Cardiac muscle cell (in vitro differentiated cells and primary cell): ENCODE measurements around the gene NLRC5. TPM values are rescaled to one million over a fixed set of nuclear protein-coding genes. Genes with fewer than 3 reads are reported as not detected.

ENCODE experiments used
- DNase-seq, 2 donors: peaks; one replicate each; pipeline versions ENCODE4 v3.0.0 to v3.0.0-alpha.2; 2010 to 2017; ENCODE audit warnings: low read depth in 1 of 2, low spot score in 1 of 2
- H3K27ac ChIP-seq: fragments of 200-600 bp; sonication (generic); 2 replicates; pipeline ENCODE4 v1.5.1; 2016
- H3K27me3 ChIP-seq: fragments of 200-600 bp; sonication (generic); 2 replicates; pipeline ENCODE4 v1.6.0; 2016; ENCODE audit warnings: control low read depth
- H3K36me3 ChIP-seq: fragments of 200-600 bp; sonication (generic); 2 replicates; pipeline ENCODE4 v1.5.1; 2016; ENCODE audit warnings: control low read depth
- H3K4me1 ChIP-seq: fragments of 200-600 bp; sonication (generic); 2 replicates; pipeline ENCODE4 v1.8.1; 2017; ENCODE audit warnings: low read depth, mild to moderate bottlenecking, mixed run types
- H3K4me3 ChIP-seq: fragments of 200-600 bp; sonication (generic); 2 replicates; pipeline ENCODE4 v1.5.1; 2016; ENCODE audit warnings: mild to moderate bottlenecking
- H3K9me3 ChIP-seq: fragments of 200-600 bp; sonication (generic); 2 replicates; pipeline ENCODE4 v1.5.1; 2017; ENCODE audit warnings: low read depth, mild to moderate bottlenecking, control low read depth
- polyA plus RNA-seq: library from polyadenylated mRNA; unstranded; fragments of >200 nt; fragmentation: Nextera tagmentation; extraction: Ambion mirVana; gene quantifications from 2 replicates; pipeline ENCODE4 v1.2.1, GENCODE V29; 2016
- total RNA-seq: library from RNA; depleted of rRNA; stranded (reverse); fragments of >200 nt; gene quantifications from 2 replicates; pipeline ENCODE4 v1.2.3, GENCODE V29; 2016
- TF ChIP-seq, protein P1 (sequence below): IDR thresholded peaks from 2 replicates; pipeline ENCODE4 v1.5.1; 2012; ENCODE audit warnings: low read depth, mild to moderate bottlenecking, low read length

The NLRC5 gene
- total and polyA plus RNA-seq, 2 experiments from 2014 or later: not detected

DNA sequence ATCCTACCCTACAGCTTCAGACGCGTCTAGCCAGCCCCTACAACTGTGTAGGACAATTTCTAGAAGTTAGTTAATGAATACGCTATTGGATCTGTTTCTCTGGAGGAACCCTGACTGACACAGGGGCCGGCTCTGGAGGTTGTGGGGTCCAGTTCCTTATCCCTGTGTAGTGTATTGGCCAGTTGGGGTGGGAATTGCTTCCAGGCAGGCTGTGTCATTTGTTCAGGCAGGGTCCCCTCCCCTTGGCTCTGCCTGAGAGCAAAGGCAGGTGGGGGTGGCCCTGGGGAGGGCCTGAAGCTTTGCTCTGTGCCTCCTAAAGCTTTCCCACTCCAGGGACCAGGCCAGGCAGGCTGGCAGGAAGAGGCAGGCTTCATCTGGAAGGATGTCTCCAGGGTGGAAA, 39.3 kb upstream of the NLRC5 start:
- TF ChIP-seq, protein P1, sequence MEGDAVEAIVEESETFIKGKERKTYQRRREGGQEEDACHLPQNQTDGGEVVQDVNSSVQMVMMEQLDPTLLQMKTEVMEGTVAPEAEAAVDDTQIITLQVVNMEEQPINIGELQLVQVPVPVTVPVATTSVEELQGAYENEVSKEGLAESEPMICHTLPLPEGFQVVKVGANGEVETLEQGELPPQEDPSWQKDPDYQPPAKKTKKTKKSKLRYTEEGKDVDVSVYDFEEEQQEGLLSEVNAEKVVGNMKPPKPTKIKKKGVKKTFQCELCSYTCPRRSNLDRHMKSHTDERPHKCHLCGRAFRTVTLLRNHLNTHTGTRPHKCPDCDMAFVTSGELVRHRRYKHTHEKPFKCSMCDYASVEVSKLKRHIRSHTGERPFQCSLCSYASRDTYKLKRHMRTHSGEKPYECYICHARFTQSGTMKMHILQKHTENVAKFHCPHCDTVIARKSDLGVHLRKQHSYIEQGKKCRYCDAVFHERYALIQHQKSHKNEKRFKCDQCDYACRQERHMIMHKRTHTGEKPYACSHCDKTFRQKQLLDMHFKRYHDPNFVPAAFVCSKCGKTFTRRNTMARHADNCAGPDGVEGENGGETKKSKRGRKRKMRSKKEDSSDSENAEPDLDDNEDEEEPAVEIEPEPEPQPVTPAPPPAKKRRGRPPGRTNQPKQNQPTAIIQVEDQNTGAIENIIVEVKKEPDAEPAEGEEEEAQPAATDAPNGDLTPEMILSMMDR: no peak
- no peaks in the 10 kb centered on the region for H3K4me1 ChIP-seq
- DNase-seq: no peak

DNA sequence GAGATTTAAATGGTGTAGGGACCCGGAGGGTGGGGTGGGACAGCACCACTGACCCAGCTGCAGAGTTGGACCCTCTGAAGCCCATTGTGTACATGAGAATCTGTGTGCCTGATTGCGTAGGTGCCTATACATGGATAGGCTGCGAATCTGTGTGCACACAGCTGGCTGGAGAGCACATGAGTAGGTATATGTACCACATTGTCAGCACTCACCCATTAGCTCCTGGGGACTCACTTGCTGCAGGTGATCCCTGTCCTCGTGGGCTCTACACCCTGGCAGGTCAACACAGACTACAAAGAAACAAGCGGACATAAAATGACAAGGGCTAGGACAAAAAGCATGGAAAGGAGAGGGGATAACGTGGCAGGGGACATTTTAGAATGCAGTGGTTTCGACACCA, 38.9 kb upstream of the NLRC5 start:
- Histone ChIP-seq H3K9me3 (no peaks in the 10 kb centered on the region), H3K27me3 (no peaks in the 10 kb centered on the region), H3K4me1 (no peaks in the 10 kb centered on the region), H3K27ac (no peak overlapping the region), H3K36me3 (no peaks in the 10 kb centered on the region), H3K4me3 (no peak overlapping the region)
- TF ChIP-seq, protein P1: no peak
- no peak for DNase-seq

More for the DNA sequence above, 39.3 kb upstream of the NLRC5 start:
- H3K27me3 ChIP-seq: no peaks in the 10 kb centered on the region
- H3K27ac ChIP-seq: no peak overlapping the region
- no peaks in the 10 kb centered on the region for H3K9me3 ChIP-seq
- no peak overlapping the region for H3K4me3 ChIP-seq
- peaks cover 2% of the 10 kb centered on the region for H3K36me3 ChIP-seq

DNA sequence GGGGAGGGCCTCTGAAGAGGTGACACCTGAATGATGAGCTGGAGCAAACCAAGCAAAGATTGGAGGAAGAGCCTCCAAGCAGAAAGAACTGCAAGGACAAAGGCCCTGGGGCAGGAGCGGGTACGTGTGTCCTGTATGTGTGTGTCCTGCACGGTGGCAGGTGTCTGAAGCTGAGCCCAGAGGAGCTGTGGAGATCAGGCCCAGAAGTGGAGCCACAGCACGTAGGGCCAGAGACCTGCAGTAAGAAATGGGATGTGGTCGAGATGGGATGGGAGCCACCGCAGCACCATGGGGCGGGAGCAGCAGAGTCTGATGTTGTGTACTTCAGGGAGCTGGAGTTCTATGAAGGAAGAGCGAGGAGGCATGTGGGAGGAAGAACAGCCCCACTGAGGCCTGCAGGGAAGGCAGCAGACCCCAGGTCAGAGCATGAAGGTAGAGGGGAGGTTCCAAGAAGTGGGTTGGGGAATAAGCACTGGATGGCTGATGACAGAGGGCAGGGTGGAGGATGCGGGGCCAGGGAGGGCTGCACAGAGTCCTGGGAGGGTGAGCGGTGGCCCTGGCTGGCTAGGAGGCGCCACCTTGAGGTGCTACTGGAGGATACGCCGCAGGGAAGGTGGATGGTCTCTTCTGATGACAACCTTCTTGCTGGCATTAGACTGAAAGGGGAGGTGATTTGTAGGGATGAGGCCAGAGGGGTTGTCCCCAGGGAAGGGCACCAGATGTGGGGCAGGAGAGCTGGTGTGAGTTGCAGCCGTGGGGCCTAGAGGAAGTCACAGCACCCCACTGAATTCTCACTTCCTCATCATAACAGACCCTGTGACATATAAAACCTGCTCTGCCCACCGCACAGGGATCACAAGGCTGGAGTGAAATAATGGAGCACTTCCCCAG, 38.2 kb upstream of the NLRC5 start:
- TF ChIP-seq, protein P1: peak; percentile 76
- H3K36me3 ChIP-seq: no peaks in the 10 kb centered on the region
- no peak overlapping the region for H3K27ac ChIP-seq
- no peak overlapping the region for H3K4me3 ChIP-seq
- DNase-seq: peak; percentile 70 to 75
- H3K27me3 ChIP-seq: no peaks in the 10 kb centered on the region
- H3K4me1 ChIP-seq: no peaks in the 10 kb centered on the region
- H3K9me3 ChIP-seq: no peaks in the 10 kb centered on the region

DNA sequence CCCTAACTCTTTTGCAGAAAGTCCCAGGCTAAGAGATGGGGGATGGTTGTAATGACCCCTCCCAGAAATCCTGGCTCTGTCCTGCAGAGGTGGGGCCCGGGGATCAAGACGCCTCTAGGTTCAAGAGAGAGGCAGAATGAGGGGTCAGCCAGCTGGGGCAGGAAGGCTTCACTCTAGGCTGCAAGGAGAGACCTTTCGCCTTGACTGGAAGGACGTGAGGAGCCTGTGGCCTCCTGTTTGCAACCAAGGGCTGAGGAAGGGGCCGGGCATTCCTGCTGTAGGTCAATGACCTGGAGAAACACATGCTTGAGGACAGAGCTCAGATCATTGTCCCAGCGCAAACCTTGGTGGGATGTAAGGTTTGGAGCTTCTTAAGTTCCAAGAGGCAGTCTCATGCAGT, 36.4 kb upstream of the NLRC5 start:
- H3K9me3 ChIP-seq: no peaks in the 10 kb centered on the region
- H3K27me3 ChIP-seq: no peaks in the 10 kb centered on the region
- no peak for DNase-seq
- H3K4me3 ChIP-seq: no peak overlapping the region
- no peak overlapping the region for H3K27ac ChIP-seq
- TF ChIP-seq, protein P1: no peak
- no peaks in the 10 kb centered on the region for H3K36me3 ChIP-seq
- H3K4me1 ChIP-seq: no peaks in the 10 kb centered on the region

DNA sequence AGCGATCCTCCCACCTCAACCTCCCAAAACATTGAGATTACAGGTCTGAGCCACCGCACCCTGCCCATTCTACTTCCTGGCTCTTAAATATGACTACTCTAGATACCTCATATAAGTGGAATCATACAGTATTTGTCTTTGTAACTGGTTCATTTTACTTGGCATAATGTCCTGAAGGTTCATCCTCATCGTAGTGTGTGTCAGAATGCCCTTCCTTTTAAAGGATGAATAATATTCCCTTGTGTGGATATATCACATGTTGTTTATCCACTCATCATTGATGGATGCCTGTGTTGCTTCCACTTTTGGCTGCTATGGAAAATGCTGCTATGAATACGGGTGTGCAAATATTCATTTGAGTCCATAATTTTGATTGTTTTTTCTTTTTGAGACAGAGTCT, 33.3 kb upstream of the NLRC5 start:
- TF ChIP-seq, protein P1: no peak
- H3K4me1 ChIP-seq: peaks cover under 1% of the 10 kb centered on the region

More for the DNA sequence above, 33.3 kb upstream of the NLRC5 start:
- no peak for DNase-seq
- no peaks in the 10 kb centered on the region for H3K9me3 ChIP-seq
- no peaks in the 10 kb centered on the region for H3K36me3 ChIP-seq
- no peak overlapping the region for H3K4me3 ChIP-seq
- H3K27me3 ChIP-seq: no peaks in the 10 kb centered on the region
- no peak overlapping the region for H3K27ac ChIP-seq
